Stimulated activated CD4-positive, alpha-beta T cell treated with anti-CD3 and anti-CD28 coated beads, Interleukin-1b, Interleukin-23, amount 100 ng/mL, for 1 hour (primary cell): ENCODE data around the gene PARD6A.
A peak's percentile ranks its signal among the peaks of the same experiment; 100 is the strongest.

Experiments
- DNase-seq, 2 donors: peaks; one replicate each; pipeline ENCODE4 v3.0.0-alpha.2; 2020; ENCODE audit warnings: low read depth in 2 of 2

The PARD6A gene

GRCh38 chr16:67660564-67661028 is at the start of gene PARD6A:
Gene PARD6A, plus strand, starts transcription at chr16:67660960. Its CDS starts 79 bp downstream, at chr16:67661039.
- peak; percentile 77 to 89 for DNase-seq

- DNase-seq = no peak
Measured at GRCh38 chr16:67613808-67614207, 47.0 kb upstream of the PARD6A start.

GRCh38 chr16:67628216-67628615 is 32.5 kb upstream of the PARD6A start:
- DNase-seq = no peak

- DNase-seq = no peak
Measured at GRCh38 chr16:67632415-67633172, 28.2 kb upstream of the PARD6A start.

- DNase-seq = no peak
Measured at GRCh38 chr16:67636713-67637112, 24.0 kb upstream of the PARD6A start.

- no peak for DNase-seq
Measured at GRCh38 chr16:67637625-67638024, 23.1 kb upstream of the PARD6A start.

- no peak for DNase-seq
Measured at GRCh38 chr16:67641779-67642708, 18.7 kb upstream of the PARD6A start.

- DNase-seq = no peak
Measured at GRCh38 chr16:67644038-67644437, 16.7 kb upstream of the PARD6A start.

- no peak for DNase-seq
Measured at GRCh38 chr16:67645397-67646121, 15.2 kb upstream of the PARD6A start.

- no peak for DNase-seq
Measured at GRCh38 chr16:67647111-67647651, 13.6 kb upstream of the PARD6A start.

- no peak for DNase-seq
Measured at GRCh38 chr16:67647681-67648080, 13.1 kb upstream of the PARD6A start.

GRCh38 chr16:67648088-67648763 is 12.5 kb upstream of the PARD6A start:
- no peak for DNase-seq

GRCh38 chr16:67648764-67649407 is 11.9 kb upstream of the PARD6A start:
- DNase-seq = no peak

GRCh38 chr16:67649494-67649931 is 11.2 kb upstream of the PARD6A start:
- DNase-seq = no peak

GRCh38 chr16:67650023-67650422 is 10.7 kb upstream of the PARD6A start:
- DNase-seq = no peak

GRCh38 chr16:67651039-67651438 is 9.7 kb upstream of the PARD6A start:
- no peak for DNase-seq

- DNase-seq = no peak
Measured at GRCh38 chr16:67651847-67652246, 8.9 kb upstream of the PARD6A start.

GRCh38 chr16:67652578-67653127 is 8.1 kb upstream of the PARD6A start:
- no peak for DNase-seq

GRCh38 chr16:67653128-67653788 is 7.5 kb upstream of the PARD6A start:
- no peak for DNase-seq
